ENCODE results near the gene CSKMT. TPM values are rescaled to one million over a fixed set of nuclear protein-coding genes. Genes with fewer than 3 reads are reported as not detected.

CSKMT gene
- total and polyA plus RNA-seq, 2 donors (not counting 1 experiment from before 2014, with no cell fraction given) = 39.0 to 57.3 TPM

DNA sequence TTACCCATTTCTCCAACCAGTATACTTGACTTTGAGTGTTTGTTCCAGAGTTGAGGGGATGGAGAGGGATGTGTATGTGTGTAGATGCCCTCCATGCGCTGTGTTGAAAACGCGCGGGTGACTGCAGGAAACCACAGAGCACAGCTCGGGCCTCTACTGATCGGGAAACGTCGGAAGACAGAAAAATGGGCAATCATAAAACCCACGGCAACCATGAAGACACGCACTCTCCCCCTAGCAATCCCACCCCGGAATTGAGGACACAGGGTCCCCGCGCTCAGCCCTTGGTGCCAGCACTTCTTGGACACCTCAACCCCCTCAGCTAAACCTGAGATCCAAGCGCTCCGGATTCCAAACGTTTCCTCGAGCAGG is 6.1 kb downstream of the CSKMT start:
- H3K27me3 Mint-ChIP-seq = no peaks in the 10 kb centered on the region
- no peak for DNase-seq
- H3K4me3 Mint-ChIP-seq = peak overlapping the region; percentile 100
- H3K4me1 Mint-ChIP-seq = peaks cover 53% of the 10 kb centered on the region
- peaks cover 9% of the 10 kb centered on the region for H4K20me1 ChIP-seq (ENCODE audit: control insufficient read depth, insufficient read depth, low read length, poor library complexity, severe bottlenecking)
- peak overlapping the region; percentile 92 for H2AFZ ChIP-seq (ENCODE audit: insufficient read depth, low read depth, low read length, poor library complexity, severe bottlenecking)
- no peak for TF ChIP-seq EZH2 (IDR thresholded peaks at IDR 0.05; ENCODE audit: borderline replicate concordance, insufficient read depth, low read depth, low read length, poor library complexity, severe bottlenecking)
- TF ChIP-seq, protein P1, sequence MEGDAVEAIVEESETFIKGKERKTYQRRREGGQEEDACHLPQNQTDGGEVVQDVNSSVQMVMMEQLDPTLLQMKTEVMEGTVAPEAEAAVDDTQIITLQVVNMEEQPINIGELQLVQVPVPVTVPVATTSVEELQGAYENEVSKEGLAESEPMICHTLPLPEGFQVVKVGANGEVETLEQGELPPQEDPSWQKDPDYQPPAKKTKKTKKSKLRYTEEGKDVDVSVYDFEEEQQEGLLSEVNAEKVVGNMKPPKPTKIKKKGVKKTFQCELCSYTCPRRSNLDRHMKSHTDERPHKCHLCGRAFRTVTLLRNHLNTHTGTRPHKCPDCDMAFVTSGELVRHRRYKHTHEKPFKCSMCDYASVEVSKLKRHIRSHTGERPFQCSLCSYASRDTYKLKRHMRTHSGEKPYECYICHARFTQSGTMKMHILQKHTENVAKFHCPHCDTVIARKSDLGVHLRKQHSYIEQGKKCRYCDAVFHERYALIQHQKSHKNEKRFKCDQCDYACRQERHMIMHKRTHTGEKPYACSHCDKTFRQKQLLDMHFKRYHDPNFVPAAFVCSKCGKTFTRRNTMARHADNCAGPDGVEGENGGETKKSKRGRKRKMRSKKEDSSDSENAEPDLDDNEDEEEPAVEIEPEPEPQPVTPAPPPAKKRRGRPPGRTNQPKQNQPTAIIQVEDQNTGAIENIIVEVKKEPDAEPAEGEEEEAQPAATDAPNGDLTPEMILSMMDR (IDR thresholded peaks at IDR 0.05) = no peak
- peaks cover 3 to 22% of the 10 kb centered on the region in 2 experiments for H3K36me3 ChIP-seq (replicated peaks in 1 of 2; ENCODE audit: control extremely low read depth in 1 of 2, control insufficient read depth in 1 of 2, extremely low read depth in 1 of 2, insufficient read depth in 2 of 2, low read length in 1 of 2)
- peak overlapping the region; percentile 85 to 97 (median 87) for H3K4me3 ChIP-seq (ENCODE audit: control extremely low read depth in 1 of 5, extremely low read depth in 1 of 5, insufficient read depth in 1 of 5, low read depth in 2 of 5, low read length in 4 of 5)
- peak; percentile 14 for ATAC-seq (ENCODE audit: low read depth)
- H3K27ac ChIP-seq (ENCODE audit: low read length in 2 of 2) = peak overlapping the region; percentile 56 to 71
- CTCF ChIA-PET = interaction anchor here (0.8 to 2.5 kb wide), 11 partner anchors 10 to 187 kb away, joined by 3 to 13 read pairs (median 4); partner anchors contain the start of genes B3GAT3, EEF1G, INTS5 and TUT1
- intact Hi-C loops (cut with micrococcal nuclease) = loop anchor here (1.0 to 2.0 kb wide), 5 partner anchors 8 to 210 kb away; partner anchors contain the start of genes GANAB, HNRNPUL2, INTS5 and SLC3A2
- under 1% methylated on average over 17 of the region's 17 CpGs for WGBS (ENCODE audit: insufficient coverage)
- H3K27ac Mint-ChIP-seq = peak overlapping the region; percentile 97
- H3K4me2 ChIP-seq (replicated peaks; ENCODE audit: low read depth, low read length, poor library complexity, severe bottlenecking) = peak overlapping the region; percentile 94
- H3K9ac ChIP-seq (ENCODE audit: low read length) = peak overlapping the region; percentile 97
- H3K9me3 Mint-ChIP-seq (ENCODE audit: insufficient read depth) = no peaks in the 10 kb centered on the region
- no peaks in the 10 kb centered on the region for H3K27me3 ChIP-seq (replicated peaks in 1 of 4; ENCODE audit: control extremely low read depth in 1 of 4, control insufficient read depth in 3 of 4, insufficient read depth in 4 of 4, low read length in 3 of 4)
- H3K79me2 ChIP-seq (ENCODE audit: control insufficient read depth, insufficient read depth, low read length) = peaks cover 69% of the 10 kb centered on the region
- H3K4me1 ChIP-seq (ENCODE audit: control insufficient read depth in 2 of 2, insufficient read depth in 2 of 2, low read length in 2 of 2) = peaks cover 27 to 42% of the 10 kb centered on the region in 2 donors
- no peaks in the 10 kb centered on the region for H3K9me3 ChIP-seq (ENCODE audit: control extremely low read depth in 1 of 3, control insufficient read depth in 2 of 3, insufficient read depth in 1 of 3, low read length in 2 of 3)
- POLR2A ChIA-PET = interaction anchor here (0.7 to 2.8 kb wide), 18 partner anchors 9 to 184 kb away, joined by 3 to 21 read pairs (median 5); partner anchors contain the start of genes B3GAT3, EEF1G, GANAB and HNRNPUL2
